VCaP (cell line): Measurements from ENCODE around the gene PPP1R1B.

Source experiments
- H3K27ac ChIP-seq: fragments of 450-650 bp; 2 replicates; pipeline ENCODE4 v1.5.1; 2017
- TF ChIP-seq, protein P1 (sequence below): fragments of 450-650 bp; conservative IDR thresholded peaks from 2 replicates; pipeline ENCODE4 v1.5.1; 2017; ENCODE audit warnings: mild to moderate bottlenecking, moderate library complexity

PPP1R1B gene

DNA sequence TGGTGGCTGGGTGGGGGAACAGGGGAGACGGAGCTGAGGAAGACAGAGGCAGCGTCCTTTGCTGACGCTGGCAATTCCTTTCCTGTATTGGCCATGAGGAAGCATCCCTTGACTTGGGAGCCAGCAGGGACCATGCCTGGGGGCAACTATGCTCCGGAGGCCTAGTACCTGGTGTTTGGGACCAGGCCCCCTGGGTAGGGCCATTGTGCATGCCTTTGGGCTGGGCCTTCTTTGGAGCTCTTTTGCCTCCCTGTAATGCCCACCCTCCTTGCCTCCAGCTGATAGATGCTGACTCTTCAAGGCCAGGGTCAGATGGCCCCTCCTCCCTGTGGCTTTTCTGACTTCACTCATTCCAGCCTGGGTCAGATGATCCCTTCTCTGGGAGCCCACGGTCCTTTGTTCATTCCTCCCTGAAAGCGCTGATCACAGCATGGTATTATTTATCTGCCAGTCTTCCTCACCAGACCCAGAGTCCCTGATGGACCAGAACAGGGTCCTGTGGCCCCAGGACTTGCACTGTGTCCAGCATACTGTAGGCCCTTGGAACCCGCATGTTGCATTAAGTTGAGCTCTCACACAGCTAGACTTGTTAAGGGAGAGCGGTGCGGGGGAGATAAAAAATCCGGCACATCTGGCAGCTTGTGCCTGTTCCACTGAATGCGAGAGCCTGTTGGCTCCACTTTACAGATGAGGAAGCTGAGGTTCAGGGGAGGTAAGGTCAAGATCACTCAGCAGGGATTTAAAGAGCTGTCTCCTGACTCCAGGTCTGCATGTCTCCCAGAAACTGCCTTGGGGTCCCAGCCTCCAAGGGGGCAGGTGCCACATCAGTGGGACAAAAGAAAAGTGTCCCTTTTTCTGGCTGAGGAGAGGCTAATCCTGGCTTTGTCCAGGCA lies 13.1 kb downstream of the PPP1R1B start:
- no peak overlapping the region for H3K27ac ChIP-seq
- TF ChIP-seq, protein P1, sequence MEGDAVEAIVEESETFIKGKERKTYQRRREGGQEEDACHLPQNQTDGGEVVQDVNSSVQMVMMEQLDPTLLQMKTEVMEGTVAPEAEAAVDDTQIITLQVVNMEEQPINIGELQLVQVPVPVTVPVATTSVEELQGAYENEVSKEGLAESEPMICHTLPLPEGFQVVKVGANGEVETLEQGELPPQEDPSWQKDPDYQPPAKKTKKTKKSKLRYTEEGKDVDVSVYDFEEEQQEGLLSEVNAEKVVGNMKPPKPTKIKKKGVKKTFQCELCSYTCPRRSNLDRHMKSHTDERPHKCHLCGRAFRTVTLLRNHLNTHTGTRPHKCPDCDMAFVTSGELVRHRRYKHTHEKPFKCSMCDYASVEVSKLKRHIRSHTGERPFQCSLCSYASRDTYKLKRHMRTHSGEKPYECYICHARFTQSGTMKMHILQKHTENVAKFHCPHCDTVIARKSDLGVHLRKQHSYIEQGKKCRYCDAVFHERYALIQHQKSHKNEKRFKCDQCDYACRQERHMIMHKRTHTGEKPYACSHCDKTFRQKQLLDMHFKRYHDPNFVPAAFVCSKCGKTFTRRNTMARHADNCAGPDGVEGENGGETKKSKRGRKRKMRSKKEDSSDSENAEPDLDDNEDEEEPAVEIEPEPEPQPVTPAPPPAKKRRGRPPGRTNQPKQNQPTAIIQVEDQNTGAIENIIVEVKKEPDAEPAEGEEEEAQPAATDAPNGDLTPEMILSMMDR = no peak

DNA sequence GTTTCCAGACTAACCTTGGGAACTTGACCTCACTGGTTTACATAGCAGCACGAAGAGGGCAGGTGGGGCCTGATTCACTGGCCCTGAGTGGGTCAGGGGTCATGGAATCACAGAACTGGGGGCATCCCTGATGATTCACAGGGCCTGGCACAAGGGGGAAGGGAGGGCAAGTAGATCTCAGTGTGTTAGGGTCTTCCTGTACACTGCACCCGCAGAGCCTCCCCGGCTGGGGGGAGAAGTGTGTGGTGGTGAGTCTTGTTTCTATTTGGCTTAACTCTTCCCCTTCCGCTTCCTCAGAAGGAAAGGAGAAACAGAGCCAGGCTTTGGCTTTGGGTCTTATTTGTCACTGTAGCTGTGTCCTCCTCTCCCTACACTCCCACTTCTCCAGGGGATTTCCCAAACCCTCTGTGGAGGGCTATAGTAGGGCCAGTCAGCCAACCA lies 13.9 kb downstream of the PPP1R1B start:
- H3K27ac ChIP-seq = no peak overlapping the region
- TF ChIP-seq, protein P1 = no peak

DNA sequence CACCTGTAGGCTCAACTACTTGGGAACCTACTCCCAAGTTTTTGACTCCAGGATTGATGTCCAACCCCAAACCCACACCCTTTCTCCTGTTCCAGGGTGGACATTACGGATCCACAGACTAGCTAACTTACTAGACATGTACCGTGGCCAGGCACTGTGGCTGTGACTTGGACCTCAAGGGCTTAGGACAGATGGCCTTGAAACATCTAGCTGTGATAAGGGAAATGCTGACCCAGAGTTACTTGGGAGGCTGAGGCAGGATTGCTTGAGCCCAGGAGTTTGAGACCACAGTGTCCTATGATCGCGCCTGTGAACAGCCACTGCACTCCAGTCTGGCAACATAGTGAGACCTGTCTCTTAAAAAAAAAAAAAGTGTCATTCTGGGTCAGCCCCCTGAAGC lies 14.3 kb downstream of the PPP1R1B start:
- TF ChIP-seq, protein P1 = no peak
- H3K27ac ChIP-seq = no peak overlapping the region

DNA sequence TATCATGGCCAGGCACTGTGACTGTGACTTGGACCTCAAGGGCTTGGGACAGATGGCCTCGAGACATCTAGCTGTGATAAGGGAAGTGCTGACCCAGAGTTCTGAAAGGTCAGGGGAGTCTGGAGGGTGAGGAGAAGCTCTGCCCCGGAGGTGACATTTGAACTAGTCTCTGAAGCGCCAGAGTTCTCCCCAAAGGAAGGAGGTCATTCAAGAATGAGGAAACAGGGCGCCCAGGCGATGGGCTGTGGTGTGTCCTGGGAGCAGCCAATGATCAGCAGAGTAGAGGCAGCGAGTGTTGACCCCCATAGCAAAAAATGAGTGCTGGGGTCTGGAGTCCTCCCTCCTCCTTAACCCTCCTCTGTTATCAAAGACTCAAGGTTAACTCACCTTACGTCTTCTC lies 15.1 kb downstream of the PPP1R1B start:
- TF ChIP-seq, protein P1 = no peak
- H3K27ac ChIP-seq = no peak overlapping the region

DNA sequence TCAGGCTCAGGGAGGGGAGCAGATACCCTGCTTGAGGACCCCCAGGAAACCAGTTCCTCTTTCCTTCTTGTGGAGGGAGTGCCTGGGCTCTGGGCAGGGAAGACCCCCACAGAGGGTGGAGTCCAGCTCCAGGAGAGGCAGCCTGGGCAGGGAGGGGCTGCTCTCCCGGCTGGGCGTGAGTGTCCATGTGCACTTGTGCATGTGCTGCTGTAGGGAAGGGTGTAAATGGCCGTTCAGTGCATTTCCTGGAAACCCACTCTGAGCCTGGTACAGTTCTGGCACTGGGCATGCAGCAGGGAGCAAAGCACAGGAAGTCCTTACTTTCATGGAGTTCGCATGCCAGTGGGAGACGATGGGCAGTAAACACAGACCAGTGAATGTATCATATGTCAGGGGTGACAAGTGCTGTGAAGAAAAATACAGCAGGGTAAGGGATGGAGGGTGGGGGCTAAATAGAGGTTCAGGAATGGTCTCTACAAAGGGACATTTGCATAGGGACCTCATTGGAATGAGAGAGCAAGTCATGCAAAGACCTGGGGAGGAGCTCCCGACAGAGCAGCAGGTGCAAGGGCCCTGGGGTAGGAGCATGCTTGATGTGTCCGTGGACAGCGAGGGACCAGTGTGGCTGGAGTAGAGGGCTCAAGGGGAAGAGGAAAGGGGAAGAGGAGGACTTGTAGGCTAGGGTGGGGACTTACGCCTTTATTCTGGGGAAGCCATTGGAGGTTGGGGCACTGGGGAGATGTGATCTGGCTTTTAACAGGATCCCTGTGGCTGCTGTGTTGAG lies 15.7 kb downstream of the PPP1R1B start:
- TF ChIP-seq, protein P1 = no peak
- H3K27ac ChIP-seq = no peak overlapping the region

DNA sequence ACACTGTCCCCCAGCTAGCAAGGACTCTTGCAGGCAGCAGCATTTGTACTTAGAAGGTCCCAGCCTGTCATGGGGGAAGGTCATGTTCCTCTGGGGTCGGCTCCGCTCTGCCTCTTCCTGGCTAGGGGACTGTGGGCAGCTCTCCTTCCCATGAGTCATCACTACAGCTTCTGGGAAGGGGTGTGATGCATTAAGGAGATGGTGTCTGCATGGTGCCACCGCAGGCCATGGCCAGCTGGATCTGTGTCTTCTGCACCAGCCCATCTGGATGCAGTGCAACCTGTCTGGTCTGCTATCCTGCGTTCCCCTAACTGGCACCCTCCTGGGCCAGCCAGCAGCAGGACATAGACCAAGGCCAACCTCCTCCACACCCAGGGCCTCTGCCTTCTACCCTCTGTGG lies 16.5 kb downstream of the PPP1R1B start:
- TF ChIP-seq, protein P1 = no peak

DNA sequence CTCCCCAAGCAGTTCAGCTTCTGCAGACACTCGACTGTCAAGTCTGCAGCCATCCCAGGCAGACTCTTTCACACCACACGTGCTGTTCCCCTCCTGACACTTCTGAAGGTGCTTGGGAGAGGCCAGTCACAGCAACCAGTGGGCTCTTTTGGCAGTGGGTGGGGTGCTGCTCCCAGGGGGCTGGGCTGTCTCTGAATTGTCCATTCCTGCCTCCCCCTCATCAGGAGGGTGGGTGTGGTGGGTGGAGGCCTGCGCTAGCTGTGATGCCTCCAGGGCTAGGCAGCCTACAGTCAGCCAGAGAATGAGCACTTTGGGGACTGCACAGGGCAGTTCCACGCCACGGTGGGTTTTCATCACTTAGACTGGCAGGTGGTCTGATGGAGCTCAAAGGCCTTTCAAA lies 20.5 kb downstream of the PPP1R1B start:
- TF ChIP-seq, protein P1 = no peak
- H3K27ac ChIP-seq = no peak overlapping the region

More for the DNA sequence above, 16.5 kb downstream of the PPP1R1B start:
- H3K27ac ChIP-seq = no peak overlapping the region
